NCI-H2107 treated with DMSO at 0.1 percent for 48 hours (cell line): Measurements from ENCODE around the gene PSMD1.
"Not testable (repeated sequence)": the region's sequence is repeated elsewhere in the genome, so short reads cannot be mapped to it uniquely, and the experiment has no call there.

Experiments
- DNase-seq: peaks from one replicate; lab custom pipeline; 2025; ENCODE audit not compliant: unreplicated experiment; lab: John Stamatoyannopoulos, UW

PSMD1 gene

DNA sequence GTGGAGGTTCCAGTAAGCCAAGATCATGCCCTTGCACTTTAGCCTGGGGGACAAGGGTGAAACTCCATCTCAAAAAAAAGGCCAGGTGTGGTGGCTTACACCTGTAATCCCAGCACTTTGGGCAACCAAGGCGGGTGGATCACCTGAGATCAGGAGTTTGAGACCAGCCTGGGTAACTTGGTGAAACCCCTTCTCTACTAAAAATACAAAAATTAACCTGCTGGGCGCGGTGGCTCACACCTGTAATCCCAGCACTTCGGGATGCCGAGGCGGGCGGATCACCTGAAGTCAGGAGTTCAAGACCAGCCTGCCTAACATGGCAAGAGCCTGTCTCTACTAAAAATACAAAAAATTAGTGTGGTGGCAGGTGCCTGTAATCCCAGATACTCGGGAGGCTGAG is 84.1 kb downstream of the PSMD1 start:
- not testable (repeated sequence) for DNase-seq

DNA sequence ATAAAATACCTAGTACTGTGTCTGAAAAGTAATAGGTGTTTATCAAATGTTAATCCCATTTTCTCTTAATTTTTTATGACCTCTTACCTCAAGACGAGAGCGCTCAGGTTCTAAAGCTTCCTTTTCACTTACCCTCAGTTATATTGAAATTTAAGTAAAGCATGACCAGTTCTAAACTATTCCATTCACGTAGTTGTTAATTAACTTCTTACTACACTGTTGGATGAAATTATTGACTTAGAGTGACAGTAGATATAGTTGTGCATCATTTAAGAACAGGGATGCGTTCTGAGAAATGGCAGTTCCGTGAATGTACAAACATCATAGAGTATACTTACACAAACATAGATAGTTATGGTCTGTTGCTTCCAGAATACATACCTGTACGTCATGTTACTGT is 88.2 kb downstream of the PSMD1 start:
- no peak for DNase-seq

DNA sequence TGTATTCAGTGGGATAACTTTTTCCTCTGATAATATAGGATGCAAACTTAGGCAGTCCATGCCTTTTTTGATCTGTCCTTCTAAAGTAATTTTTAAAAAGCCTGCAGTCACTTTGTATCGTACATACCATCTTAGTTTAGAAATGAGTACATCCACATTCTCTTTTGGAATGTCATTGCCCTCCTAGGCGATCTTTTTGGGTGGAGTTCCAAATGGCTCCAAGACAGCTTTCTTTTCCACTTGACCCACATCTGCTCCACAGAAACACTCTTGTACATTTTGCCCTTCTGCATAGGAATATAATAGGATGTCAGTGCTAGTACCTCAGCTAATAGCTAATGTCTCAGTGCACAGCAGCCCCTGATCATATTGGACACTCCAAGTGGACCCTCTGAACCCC is 90.0 kb downstream of the PSMD1 start:
- no peak for DNase-seq

DNA sequence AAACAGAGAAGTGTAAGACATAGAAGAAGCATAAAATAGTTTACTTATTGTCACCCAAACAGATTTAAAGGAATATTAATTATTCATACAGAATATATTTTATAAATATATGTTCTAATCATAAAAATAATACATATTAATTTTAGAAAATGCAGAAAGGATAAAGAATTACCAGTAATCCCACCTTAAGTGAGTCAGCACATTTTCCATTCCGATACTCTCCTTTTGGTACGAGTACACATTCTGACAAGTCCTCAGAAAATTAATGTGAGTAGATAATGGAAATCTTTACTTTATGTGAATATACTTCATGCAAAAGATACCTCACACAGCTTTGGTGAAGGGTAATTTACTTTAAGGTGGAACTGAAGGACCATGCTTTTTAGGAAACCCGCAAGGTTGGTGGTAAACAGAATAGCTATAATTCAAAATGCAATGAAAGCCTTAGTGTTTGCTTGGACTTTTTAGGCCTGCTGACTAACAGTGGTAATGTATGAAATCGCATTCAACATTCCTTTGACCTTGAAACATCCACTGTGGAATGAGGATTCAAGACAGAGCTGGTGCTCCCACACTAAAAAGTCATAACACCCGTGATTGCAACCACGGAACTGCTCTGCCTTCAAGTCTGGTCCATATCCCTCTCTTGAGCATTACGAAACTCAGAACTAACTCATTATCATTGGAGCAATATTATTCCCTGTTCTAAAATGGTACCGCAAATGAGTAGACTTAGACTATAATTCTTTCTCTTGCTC is 96.3 kb downstream of the PSMD1 start:
- DNase-seq: no peak

DNA sequence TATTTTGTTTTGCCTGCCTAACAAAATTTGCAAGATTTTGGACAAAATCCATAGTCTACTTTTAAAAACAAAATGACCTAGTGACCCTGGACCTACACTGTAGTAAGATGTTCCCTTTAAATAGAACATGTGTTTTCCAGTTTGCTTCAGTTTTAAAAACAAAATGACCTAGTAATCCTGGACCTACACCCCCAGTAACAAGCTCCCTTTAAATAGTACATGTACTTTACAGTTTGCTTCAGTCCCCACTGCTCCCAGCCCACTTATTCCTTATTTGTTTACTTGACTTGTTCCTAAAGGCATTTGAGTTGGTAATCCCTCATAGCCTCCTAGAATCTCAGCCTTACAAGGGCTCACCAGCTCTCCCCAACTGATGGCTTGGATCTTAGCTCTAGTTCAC is 102.6 kb downstream of the PSMD1 start:
- DNase-seq: no peak

DNA sequence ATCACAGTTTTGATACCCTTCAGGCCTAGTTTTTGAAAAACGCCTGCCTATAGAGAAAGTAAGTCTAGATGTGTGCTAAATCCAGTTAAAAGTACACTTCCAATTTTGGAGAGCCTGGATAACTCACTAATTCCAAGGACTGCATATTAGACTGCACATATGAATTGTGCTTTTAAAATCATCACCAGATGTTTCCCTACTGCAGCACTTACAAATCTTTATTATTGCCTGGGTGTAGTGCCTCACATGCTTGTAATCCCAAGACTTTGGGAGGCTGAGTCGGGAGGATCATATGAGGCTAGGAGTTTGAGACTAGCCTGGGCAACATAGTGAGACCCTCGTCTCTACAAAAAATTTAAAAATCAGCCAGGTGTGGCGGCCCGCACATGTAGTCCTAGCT is 104.0 kb downstream of the PSMD1 start:
- no peak for DNase-seq

DNA sequence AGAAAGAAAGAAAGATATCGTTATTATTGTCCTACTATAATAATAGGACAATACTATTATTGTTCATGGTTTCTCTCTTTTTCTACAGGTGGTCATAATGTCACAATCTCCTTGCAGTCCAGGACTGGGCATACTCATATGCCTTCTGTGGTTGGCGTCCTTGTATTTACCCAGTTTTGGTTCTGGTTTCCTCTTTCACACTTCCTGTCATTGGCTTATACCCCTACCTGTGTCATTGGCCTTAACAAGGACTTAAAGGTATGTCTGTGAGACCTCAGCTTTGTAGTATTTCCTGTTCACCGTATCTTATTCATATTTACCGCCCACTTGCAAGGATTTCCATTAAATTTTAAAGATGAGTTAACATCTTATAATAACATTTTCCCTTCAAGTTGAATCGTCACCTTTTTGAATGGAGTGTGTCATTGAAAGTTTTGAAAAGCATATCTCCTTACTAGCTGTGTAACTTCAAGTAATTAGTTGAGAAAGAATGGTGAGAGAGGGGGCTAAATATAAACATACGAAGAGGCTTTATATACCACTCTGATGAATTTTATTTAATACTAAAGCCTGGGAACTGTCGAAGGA is 104.7 kb downstream of the PSMD1 start:
- no peak for DNase-seq

DNA sequence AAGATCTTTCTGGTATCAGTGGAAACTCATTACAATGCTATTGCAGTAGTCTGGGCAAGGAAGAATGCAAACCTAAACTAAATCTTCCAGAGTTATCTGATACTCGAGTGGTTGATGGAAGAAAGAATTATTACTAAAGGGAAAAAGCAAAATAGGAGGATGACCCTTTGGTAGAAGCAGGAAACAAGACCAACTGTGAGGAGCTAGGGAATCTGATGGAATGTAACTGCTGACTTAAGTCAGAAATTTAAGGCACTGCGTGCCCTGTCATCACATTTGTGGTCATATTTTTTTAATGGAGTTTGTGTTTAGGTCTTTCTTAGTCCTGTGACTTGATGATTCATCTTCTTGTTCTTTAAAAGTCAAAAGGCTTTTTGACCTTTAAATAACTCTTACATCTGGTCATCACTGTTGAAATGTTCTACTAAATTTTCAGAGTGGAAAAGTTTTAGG is 105.2 kb downstream of the PSMD1 start:
- no peak for DNase-seq

DNA sequence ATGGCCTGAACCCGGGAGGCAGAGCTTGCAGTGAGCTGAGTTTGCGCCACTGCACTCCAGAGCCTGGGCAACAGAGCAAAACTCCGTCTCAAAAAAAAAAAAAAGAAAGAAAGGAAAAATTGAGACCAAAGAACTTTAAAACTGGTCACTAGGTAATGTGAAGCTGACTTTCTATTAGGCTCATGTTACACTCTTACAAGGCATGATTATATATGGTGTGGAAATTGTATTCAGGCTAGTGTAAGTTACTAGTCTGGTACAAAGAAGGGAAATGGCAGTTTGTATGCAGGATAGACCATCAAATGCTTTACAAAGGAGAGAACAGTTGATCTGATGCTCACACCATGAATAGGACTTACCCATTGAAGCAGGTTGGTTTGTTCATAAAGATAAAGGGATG is 106.3 kb downstream of the PSMD1 start:
- DNase-seq: no peak

DNA sequence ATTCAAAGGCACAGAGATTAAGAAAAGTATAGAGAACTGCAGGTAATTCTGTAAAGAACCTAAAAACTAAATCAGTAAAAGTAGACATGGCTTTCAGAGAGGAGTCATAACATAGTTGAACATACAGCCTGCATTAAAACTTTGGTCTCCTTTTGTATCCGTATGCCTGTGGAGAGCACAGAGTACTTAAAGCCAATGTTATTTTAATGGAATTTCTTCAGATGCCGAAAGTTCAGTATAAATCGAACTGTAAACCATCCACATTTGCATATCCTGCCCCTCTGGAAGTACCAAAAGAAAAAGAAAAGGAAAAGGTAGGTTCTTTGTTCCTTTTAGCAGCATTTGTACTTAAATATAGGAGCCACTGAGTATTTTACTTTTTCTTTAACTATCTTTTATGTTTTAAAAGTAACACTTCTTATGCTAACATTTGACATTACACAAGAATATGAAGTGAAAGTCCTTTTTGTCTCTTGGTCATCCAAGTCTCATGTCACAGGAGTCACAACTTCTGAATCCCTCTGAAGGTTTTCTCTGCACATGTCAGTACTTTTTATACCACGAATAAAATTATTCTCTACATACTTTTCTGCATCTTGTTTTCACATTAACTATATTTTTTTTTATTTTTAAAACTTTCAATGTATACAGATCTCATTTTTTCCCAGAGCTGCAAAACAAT is 106.9 kb downstream of the PSMD1 start:
- no peak for DNase-seq

DNA sequence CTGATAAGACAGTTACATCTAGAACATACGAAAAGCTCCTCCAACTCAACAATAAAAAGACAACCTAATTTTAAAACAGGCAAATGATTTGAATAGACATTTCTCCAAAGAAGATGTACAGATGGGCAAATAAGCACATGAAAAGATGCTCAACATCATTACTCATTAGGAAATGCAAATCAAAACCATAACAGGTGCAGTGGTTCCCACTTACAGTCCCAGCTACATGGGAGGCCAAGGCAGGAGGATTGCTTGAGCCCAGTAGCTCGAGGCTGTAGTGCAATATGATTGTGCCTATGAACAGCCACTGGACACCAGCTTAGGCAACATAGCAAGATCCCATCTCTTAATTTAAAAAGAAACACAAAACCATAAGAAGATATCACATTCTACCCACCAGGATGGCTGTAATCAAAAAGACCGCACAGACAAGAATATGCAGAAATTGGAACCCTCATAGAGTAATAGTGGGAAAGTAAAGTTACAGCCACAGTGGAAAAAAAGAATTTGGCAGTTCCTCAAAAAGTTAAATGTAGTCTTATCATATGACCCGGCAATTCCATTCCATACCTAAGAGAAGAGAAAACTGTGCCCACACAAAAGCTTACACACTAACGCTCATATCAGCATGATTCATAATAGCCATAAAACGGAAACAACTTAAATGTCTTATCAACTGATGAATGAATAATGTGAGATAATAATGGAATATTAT is 111.2 kb downstream of the PSMD1 start:
- DNase-seq: no peak

DNA sequence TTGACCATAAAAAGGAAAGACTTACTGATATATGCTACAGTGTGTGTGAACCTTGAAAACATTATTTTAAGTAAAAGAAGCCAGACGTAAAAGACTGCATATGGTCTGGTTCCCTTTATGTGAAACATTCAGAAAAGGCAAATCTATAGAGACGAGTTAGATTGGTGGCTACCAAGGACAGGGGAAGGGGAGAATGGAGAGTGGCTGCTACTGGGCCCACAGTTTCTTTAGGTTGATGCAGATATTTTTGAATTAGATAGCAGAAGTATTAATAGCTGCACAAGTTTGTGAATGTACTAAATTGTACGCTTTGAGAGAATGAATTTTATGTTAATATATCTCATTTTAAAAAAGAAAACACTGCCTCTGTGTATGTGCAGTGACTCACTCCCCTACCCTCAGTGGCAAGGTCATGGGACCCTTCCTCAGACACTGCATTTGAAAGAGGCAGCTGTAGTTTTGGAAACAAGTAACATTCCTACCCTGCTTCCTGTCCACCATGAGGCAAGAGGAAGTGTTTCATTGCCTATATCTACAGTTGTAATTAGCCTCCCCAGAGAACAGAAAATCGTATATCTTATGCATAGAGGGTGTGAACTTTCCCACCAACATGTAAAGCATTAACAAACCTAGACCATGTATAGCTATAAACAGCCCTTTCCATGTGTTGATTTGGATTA is 111.9 kb downstream of the PSMD1 start:
- no peak for DNase-seq

DNA sequence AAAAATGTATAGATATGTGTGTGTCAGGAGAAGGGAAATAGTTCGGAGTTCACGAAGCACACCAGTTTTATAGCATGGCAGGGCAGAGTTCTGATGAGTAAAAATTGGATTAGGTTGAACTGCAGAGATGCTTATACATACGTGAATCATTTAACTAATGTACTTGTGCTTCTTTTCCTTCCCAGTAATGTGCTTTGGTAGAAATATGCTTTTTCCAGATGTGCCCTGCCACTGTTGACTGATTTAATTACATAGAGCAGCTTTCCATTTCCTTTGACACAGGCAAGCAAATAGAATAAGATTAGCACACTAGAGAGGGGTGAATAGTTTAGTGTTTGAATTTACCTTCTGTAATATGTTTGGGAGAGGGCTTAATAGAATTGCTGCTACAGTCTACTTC is 112.8 kb downstream of the PSMD1 start:
- no peak for DNase-seq

DNA sequence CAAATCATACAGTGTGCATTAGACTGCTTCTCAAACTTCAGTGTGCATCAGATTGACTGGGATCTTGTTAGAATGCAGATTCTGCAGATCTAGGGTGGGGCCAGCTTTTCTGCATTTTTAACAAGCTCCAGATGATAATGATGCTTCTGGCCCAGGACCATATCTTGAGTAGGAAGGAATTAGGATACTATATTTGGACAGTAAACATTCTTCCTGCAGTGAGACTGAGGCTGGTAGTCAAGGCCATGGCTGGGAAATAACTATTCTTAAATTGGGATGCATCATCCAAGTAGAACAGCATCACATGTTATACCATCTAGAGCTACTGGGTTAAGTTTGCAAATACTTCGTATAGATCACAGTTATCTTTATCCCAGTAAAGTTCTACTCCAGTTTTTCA is 113.4 kb downstream of the PSMD1 start:
- DNase-seq: no peak

DNA sequence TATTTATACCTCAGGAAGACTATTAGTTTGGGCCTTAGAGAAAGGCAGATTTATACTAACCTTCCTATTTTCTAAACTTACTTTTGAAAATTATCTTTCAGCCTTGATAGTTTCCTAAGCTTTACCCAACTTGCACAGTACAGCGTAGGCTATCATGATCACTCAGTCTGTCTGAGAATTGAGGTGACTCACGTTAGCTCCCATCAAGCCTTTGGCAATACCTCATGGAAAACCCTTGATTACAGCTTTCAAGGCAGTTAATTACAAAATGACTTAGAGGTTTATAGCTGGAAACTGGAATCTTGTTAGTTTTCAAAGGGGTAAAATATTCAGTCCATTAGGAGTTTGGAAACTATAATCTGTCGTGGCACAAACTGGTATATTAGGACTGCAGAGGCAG is 115.4 kb downstream of the PSMD1 start:
- no peak for DNase-seq

DNA sequence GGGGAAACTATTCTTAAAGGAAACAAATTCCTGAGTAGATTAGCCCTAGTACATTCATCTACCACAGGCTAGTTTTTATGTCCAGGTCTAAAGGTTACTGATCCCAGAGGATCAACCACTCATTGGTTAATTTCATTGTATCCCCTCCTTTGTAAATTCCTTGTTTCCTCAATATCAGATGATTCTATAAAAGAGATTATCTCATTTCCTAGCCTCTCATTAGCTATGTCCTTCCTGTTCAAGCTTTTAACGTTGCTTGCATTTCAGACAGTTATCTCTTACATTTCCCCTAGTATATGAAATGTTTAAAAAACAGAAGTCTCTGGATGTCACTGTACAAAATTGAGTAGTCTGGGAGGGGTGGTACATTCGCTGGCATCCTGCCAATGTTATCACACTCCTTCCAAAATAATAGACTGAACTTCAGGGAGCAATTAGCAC is 117.6 kb downstream of the PSMD1 start:
- no peak for DNase-seq

DNA sequence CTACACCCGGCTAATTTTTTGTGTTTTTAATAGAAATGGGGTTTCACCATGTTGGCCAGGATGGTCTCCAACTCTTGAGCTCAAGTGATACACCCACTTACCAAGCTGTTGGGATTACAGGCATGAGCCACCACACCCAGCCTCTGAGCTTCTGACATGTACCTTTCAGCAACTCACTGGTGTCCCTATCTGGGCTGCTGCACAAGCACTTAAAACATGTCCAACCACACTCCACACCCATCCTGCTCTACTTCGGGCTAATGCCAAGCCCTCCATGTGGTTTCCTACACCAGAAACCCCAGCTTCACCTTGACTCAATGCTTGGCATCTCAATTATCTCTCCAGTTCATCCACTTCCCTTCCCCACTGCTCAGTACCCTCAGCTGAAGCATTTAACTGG is 119.4 kb downstream of the PSMD1 start:
- no peak for DNase-seq

DNA sequence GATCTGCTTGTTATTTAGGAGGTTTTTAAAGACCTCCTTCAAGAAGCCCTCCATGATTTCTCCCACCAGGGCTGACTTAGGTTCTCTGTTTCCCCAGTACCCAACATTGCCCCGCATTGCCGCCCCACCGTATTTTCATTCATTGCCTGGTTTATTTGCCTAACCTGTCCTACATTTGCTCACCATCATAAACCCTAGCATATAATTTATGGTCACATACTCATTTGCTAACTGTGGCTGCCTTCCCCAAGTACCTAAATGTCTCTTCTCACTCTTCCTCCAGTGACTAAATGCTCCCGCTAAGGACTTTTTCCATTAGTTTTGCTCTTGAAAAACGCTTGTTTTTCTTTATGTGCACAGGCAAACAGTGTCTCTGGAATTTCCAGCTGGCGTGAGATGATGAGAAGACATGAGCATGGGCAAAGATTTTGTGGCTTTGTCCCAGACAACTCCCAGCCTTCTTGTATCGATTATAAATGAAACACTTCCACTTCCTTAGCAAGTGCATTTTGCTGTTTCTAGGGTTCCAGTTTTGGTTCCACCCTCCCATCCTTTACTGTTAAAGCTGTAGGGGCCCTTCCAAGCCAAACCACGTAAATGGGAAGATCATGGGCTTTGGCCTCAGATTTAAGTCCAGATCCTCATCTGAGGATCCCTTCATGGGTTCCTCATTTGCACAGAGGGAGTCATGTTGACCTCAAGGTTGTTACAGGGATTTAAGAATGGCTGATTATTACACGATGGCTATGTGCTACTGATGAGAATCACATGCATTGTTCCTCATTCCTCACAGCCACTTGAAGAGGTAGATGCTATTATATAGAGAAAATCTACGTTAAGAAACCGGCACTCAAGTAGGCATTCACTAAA is 120.7 kb downstream of the PSMD1 start:
- no peak for DNase-seq

DNA sequence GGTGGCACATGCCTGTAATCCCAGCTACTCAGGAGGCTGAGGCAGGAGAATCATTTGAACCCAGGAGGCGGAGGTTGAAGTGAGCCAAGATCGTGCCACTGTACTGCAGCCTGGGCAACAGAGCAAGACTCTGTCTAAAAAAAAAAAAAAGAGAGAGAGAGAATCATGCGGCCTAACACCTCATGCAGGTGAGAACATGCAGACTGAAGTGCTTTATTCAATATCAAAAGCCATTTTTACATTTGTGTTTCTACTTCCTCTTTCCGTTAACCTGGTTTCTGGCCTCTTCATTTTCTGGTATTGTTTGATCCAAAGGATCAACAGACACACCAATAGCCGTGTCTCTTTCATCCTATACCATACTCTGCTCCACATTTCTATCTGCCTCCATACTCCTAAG is 122.1 kb downstream of the PSMD1 start:
- not testable (repeated sequence) for DNase-seq

DNA sequence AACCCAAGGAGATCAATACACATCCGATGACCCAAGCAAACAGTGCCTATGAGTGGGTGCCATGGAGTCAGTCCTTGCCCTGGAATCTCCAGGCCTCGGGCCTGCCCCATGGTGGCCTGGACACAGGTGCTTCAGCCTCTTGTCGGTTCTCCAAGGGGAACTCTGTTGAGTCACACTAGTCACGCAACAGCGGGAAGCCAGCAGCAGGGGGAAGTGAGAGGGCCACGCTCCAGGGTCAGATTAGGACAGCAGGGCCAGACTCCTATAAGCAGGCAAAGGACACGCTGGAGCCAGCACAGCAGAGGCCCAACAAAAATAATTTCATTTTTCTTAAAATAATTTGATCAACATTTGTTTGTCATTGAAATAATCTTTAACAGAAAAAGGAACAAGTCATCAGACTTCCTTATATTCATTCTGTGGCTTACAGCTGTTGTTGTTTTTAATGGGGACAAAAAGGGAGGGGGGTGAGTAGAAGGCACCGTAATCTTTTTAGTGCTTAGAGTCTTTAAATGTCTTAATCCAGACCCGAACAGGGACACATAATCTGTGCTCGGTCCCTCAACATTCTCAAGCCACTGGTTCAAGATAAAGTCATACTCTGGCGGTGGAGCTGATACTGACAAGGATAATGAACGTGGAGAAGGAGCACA is 125.3 kb downstream of the PSMD1 start:
- DNase-seq: no peak
